ENCODE data around the gene BCAS4.

BCAS4 gene

DNA sequence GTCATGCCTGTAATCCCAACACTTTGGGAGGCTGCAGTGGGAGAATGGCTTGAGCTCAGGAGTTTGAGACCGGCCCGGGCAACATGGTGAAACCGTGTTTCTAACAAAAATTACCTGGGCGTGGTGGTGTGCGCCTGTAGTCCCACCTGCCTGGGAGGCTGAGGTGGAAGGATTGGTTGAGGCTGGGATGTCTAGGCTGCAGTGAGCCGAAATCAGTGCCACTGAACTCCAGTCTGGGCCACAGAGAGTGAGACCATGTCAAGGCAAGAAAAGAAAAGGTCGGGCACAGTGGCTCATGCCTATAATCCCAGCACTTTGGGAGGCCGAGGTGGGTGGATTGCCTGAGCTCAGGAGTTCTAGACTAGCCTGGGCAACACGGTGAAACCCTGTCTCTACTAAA is 8.2 kb upstream of the BCAS4 start:
- H2AFZ ChIP-seq (ENCODE audit: low read length): no peak overlapping the region
- no peak overlapping the region for H3K4me3 ChIP-seq (ENCODE audit: low read depth, low read length, poor library complexity, severe bottlenecking)
- H3F3A ChIP-seq (ENCODE audit: insufficient read depth, low read length): no peaks in the 10 kb centered on the region
- no peak overlapping the region for H3K4me2 ChIP-seq (ENCODE audit: low read length)
- no peak overlapping the region for H3K9ac ChIP-seq (ENCODE audit: low read length)
- H3K9me2 ChIP-seq (ENCODE audit: low read depth, low read length): no peaks in the 10 kb centered on the region
- H3K9me3 ChIP-seq (ENCODE audit: low read length): no peaks in the 10 kb centered on the region
- H3K27ac ChIP-seq (ENCODE audit: low read depth, low read length, poor library complexity, severe bottlenecking): no peak overlapping the region
- H3K79me2 ChIP-seq (ENCODE audit: insufficient read depth, low read length): no peaks in the 10 kb centered on the region
- peaks cover 16% of the 10 kb centered on the region for H3K4me1 ChIP-seq (ENCODE audit: insufficient read depth, low read length, severe bottlenecking)
- H3K27me3 ChIP-seq (ENCODE audit: insufficient read depth, low read length): no peaks in the 10 kb centered on the region
- H3K36me3 ChIP-seq (ENCODE audit: insufficient read depth, low read length): no peaks in the 10 kb centered on the region
- TF ChIP-seq EZH2 (IDR thresholded peaks at IDR 0.05; ENCODE audit: borderline replicate concordance, low read length): no peak
- TF ChIP-seq, protein P1, sequence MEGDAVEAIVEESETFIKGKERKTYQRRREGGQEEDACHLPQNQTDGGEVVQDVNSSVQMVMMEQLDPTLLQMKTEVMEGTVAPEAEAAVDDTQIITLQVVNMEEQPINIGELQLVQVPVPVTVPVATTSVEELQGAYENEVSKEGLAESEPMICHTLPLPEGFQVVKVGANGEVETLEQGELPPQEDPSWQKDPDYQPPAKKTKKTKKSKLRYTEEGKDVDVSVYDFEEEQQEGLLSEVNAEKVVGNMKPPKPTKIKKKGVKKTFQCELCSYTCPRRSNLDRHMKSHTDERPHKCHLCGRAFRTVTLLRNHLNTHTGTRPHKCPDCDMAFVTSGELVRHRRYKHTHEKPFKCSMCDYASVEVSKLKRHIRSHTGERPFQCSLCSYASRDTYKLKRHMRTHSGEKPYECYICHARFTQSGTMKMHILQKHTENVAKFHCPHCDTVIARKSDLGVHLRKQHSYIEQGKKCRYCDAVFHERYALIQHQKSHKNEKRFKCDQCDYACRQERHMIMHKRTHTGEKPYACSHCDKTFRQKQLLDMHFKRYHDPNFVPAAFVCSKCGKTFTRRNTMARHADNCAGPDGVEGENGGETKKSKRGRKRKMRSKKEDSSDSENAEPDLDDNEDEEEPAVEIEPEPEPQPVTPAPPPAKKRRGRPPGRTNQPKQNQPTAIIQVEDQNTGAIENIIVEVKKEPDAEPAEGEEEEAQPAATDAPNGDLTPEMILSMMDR (IDR thresholded peaks at IDR 0.05; ENCODE audit: low read length): no peak
- H4K20me1 ChIP-seq (ENCODE audit: insufficient read depth, low read length): no peaks in the 10 kb centered on the region

DNA sequence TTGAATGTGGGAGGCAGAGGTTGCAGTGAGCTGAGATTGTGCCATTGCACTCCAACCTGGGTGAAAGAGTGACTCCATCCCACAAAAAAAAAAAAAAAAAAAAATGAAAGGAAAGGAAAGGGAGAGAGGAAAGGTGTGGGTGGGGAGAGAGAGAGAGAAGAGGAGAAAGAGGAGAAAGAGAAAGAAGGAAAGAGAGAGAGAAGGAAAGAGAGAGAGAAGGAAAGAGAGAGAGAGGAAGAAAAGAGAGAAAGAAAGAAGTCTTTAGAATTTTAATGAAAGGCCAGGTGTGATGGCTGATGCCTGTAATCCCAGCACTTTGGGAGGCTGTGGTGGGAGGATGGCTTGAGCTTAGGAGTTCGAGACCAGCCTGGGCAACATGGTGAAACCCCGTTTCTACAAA is 7.7 kb upstream of the BCAS4 start:
- H3K27ac ChIP-seq (ENCODE audit: low read depth, low read length, poor library complexity, severe bottlenecking): no peak overlapping the region
- no peak overlapping the region for H3K4me2 ChIP-seq (ENCODE audit: low read length)
- no peaks in the 10 kb centered on the region for H3K9me2 ChIP-seq (ENCODE audit: low read depth, low read length)
- H2AFZ ChIP-seq (ENCODE audit: low read length): no peak overlapping the region
- no peaks in the 10 kb centered on the region for H3F3A ChIP-seq (ENCODE audit: insufficient read depth, low read length)
- no peak for TF ChIP-seq EZH2 (IDR thresholded peaks at IDR 0.05; ENCODE audit: borderline replicate concordance, low read length)
- TF ChIP-seq, protein P1 (IDR thresholded peaks at IDR 0.05; ENCODE audit: low read length): no peak
- H4K20me1 ChIP-seq (ENCODE audit: insufficient read depth, low read length): no peaks in the 10 kb centered on the region
- H3K4me3 ChIP-seq (ENCODE audit: low read depth, low read length, poor library complexity, severe bottlenecking): no peak overlapping the region
- H3K79me2 ChIP-seq (ENCODE audit: insufficient read depth, low read length): no peaks in the 10 kb centered on the region
- no peaks in the 10 kb centered on the region for H3K27me3 ChIP-seq (ENCODE audit: insufficient read depth, low read length)
- H3K9ac ChIP-seq (ENCODE audit: low read length): no peak overlapping the region
- no peaks in the 10 kb centered on the region for H3K9me3 ChIP-seq (ENCODE audit: low read length)
- no peaks in the 10 kb centered on the region for H3K36me3 ChIP-seq (ENCODE audit: insufficient read depth, low read length)
- H3K4me1 ChIP-seq (ENCODE audit: insufficient read depth, low read length, severe bottlenecking): peaks cover 16% of the 10 kb centered on the region

DNA sequence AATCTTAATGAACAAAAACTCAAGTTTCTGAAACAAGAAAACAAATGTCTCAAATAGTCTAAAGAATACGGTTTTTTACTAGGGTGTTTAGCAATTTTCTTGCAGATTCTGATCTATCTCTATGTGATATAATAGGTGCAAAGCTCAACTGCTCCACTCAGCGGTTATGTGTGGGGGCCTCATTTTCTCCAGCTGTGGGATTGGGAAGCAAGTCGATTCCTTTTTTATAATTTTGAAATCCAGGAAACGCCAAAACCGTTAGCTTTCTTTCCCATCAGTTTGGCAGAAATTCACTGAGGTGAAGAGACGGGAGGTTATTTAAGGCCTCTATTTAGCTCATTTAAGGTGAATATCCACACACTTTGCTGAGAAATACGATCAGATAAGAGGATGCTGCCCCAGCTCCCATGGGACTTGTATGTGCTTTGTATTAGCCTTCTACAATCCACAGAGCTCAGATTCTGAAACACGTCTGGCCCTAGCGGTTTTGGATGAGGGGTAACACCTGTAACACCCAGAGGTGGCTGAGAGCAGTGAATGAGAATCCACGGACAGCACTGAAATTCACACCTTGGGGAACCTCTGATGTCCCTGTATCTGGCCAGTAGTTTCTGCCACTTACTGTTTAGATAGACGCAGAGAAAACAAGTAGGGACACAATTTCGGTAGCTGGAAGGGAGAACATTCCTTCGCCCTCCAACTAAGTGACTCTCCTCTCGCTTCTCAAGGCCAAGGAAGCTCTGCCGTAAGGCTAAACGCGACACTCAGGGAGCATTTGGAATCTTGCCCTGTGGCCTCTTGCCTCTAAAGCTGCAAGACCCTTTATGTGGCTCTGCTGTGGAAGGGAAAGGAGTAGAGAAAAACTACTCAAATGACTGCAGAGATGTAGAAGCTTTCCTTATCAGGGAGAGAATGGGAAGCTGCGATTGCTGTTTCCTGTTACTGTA is 6.5 kb upstream of the BCAS4 start:
- H3K4me3 ChIP-seq (ENCODE audit: low read depth, low read length, poor library complexity, severe bottlenecking): no peak overlapping the region
- no peaks in the 10 kb centered on the region for H4K20me1 ChIP-seq (ENCODE audit: insufficient read depth, low read length)
- no peaks in the 10 kb centered on the region for H3K9me3 ChIP-seq (ENCODE audit: low read length)
- H2AFZ ChIP-seq (ENCODE audit: low read length): no peak overlapping the region
- TF ChIP-seq, protein P1 (IDR thresholded peaks at IDR 0.05; ENCODE audit: low read length): peak; percentile 44; the same call in 1 of the 2 replicates
- no peak for TF ChIP-seq EZH2 (IDR thresholded peaks at IDR 0.05; ENCODE audit: borderline replicate concordance, low read length)
- H3K27me3 ChIP-seq (ENCODE audit: insufficient read depth, low read length): no peaks in the 10 kb centered on the region
- H3K9ac ChIP-seq (ENCODE audit: low read length): no peak overlapping the region
- H3K27ac ChIP-seq (ENCODE audit: low read depth, low read length, poor library complexity, severe bottlenecking): no peak overlapping the region
- no peaks in the 10 kb centered on the region for H3K9me2 ChIP-seq (ENCODE audit: low read depth, low read length)
- H3F3A ChIP-seq (ENCODE audit: insufficient read depth, low read length): no peaks in the 10 kb centered on the region
- no peaks in the 10 kb centered on the region for H3K79me2 ChIP-seq (ENCODE audit: insufficient read depth, low read length)
- H3K4me1 ChIP-seq (ENCODE audit: insufficient read depth, low read length, severe bottlenecking): peaks cover 22% of the 10 kb centered on the region
- H3K4me2 ChIP-seq (ENCODE audit: low read length): no peak overlapping the region
- no peaks in the 10 kb centered on the region for H3K36me3 ChIP-seq (ENCODE audit: insufficient read depth, low read length)
